K562 (cell line): ENCODE data around the gene HHLA2. TPM values are rescaled to one million over a fixed set of nuclear protein-coding genes. Genes with fewer than 3 reads are reported as not detected.

ENCODE experiments used
- ATAC-seq: fragments of 200-7000 bp; cut with Tn5 transposase; 3 replicates; pipeline ENCODE4 v1.9.1; 2020; ENCODE audit warnings: moderate library complexity
- BruUV-seq: library from RNA; stranded (reverse); fragments of 400-500 nt; replicated peaks from 2 replicates; lab custom pipeline; 2021; lab: Mats Ljungman, UMichigan
- CTCF ChIA-PET: fragments of 300-600 bp; formaldehyde crosslinking; extraction: SDS; loops from one replicate; lab custom pipeline; 2021; ENCODE audit warnings: low intra/inter-chr PET ratio; lab: Yijun Ruan, JAX
- POLR2A ChIA-PET: fragments of 300-600, 350-650 bp; sonication (Branson Sonifier 250); formaldehyde crosslinking; extraction: SDS; loops from one replicate; lab custom pipeline; 2021; ENCODE audit warnings: antibody characterized with exemption, inconsistent platforms; lab: Yijun Ruan, JAX
- DNase-seq, 4 experiments: peaks; one replicate each; pipeline versions ENCODE4 v3.0.0 to v3.0.0-alpha.2; 2011 to 2018; ENCODE audit warnings: low spot score in 3 of 4, mixed read lengths in 3 of 4; ENCODE audit errors: extremely low read depth in 1 of 4
- FAIRE-seq: peaks from 2 replicates; lab custom pipeline; 2011; peaks lifted over from hg19 to GRCh38; lab: Jason Lieb, UNC
- H2AFZ ChIP-seq: 2 replicates; pipeline ENCODE4 v1.6.0; 2011; ENCODE audit warnings: low read depth, low read length, control low read depth, inconsistent platforms
- H3K27ac ChIP-seq: fragments of 200-600 bp; 3 replicates; pipeline ENCODE4 v1.8.0; 2011; ENCODE audit warnings: low read depth, mild to moderate bottlenecking, control low read depth, inconsistent platforms, low read length, moderate library complexity, mixed read lengths; ENCODE audit errors: extremely low read depth
- H3K27me3 ChIP-seq, 2 experiments: fragments of 300-600 bp in 1 of 2; 2 replicates in 1 of 2; 3 replicates in 1 of 2; pipeline versions ENCODE4 v1.6.0 to v1.8.0; 2011; ENCODE audit warnings: inconsistent platforms in 2 of 2, low read length in 2 of 2, mild to moderate bottlenecking in 1 of 2, mixed read lengths in 1 of 2, moderate library complexity in 1 of 2; ENCODE audit not compliant: control insufficient read depth in 2 of 2, insufficient read depth in 2 of 2
- H3K36me3 ChIP-seq: fragments of 300-600 bp; 3 replicates; pipeline ENCODE4 v1.8.0; 2011; ENCODE audit warnings: mild to moderate bottlenecking, low read length, inconsistent platforms; ENCODE audit not compliant: control insufficient read depth, insufficient read depth
- H3K4me1 ChIP-seq, 2 experiments: fragments of 200-600 bp in 1 of 2; replicated peaks in 1 of 2; 2 replicates in 1 of 2; 3 replicates in 1 of 2; pipeline versions ENCODE4 v1.5.1 to v1.8.0; 2011; ENCODE audit warnings: inconsistent platforms in 2 of 2, low read length in 2 of 2, mild to moderate bottlenecking in 1 of 2, mixed read lengths in 1 of 2, moderate library complexity in 1 of 2; ENCODE audit not compliant: control insufficient read depth in 2 of 2, insufficient read depth in 2 of 2
- H3K4me2 ChIP-seq: 2 replicates; pipeline ENCODE4 v1.6.1; 2011; ENCODE audit warnings: low read length, control low read depth, inconsistent platforms, mixed read lengths; ENCODE audit not compliant: insufficient read depth
- H3K4me3 ChIP-seq: fragments of 200-600 bp; sonication (generic), shearing (Covaris generic); 2 replicates; pipeline ENCODE4 v1.5.1; 2016; ENCODE audit warnings: control low read depth, inconsistent platforms
- H3K79me2 ChIP-seq: fragments of 200-600 bp; 3 replicates; pipeline ENCODE4 v1.8.0; 2011; ENCODE audit warnings: low read length, inconsistent platforms; ENCODE audit not compliant: control insufficient read depth, insufficient read depth
- H3K9ac ChIP-seq, 2 experiments: 2 replicates each; pipeline versions ENCODE4 v1.6.0 to v1.6.1; 2011; ENCODE audit warnings: low read depth in 2 of 2, low read length in 2 of 2, control low read depth in 1 of 2, inconsistent platforms in 1 of 2, mild to moderate bottlenecking in 1 of 2, mixed read lengths in 1 of 2; ENCODE audit not compliant: insufficient read depth in 1 of 2
- H3K9me1 ChIP-seq: one replicate; pipeline ENCODE4 v1.6.0; 2011; ENCODE audit warnings: inconsistent platforms, mild to moderate bottlenecking, low read length, moderate library complexity; ENCODE audit not compliant: control insufficient read depth, insufficient read depth
- H3K9me3 ChIP-seq: replicated peaks from 2 replicates; pipeline ENCODE4 v1.5.1; 2011; ENCODE audit warnings: low read depth, low read length, inconsistent platforms; ENCODE audit not compliant: control insufficient read depth, insufficient read depth
- H4K20me1 ChIP-seq: replicated peaks from 2 replicates; pipeline ENCODE4 v1.6.1; 2011; ENCODE audit warnings: low read length, inconsistent platforms, mixed read lengths; ENCODE audit not compliant: control insufficient read depth, insufficient read depth
- CBFA2T3 ChIP-seq: fragments of 450-650 bp; IDR thresholded peaks from 2 replicates; pipeline ENCODE4 v1.6.1; 2017
- CBFB ChIP-seq: sonication (generic); formaldehyde crosslinking; IDR thresholded peaks from 2 replicates; pipeline ENCODE4 v1.4.0; 2020; ENCODE audit warnings: mild to moderate bottlenecking, missing genetic modification reagents
- COPS2 ChIP-seq: fragments of 450-650 bp; conservative IDR thresholded peaks from 2 replicates; pipeline ENCODE4 v1.6.1; 2016; ENCODE audit warnings: mild to moderate bottlenecking, moderate library complexity
- GABPB2 ChIP-seq: fragments of 250-450 bp; sonication (Bioruptor Pico); conservative IDR thresholded peaks from 2 replicates; pipeline ENCODE4 v1.5.1; 2021; ENCODE audit warnings: mild to moderate bottlenecking
- HOMEZ ChIP-seq: fragments of 250-450 bp; sonication (Bioruptor Pico); IDR thresholded peaks from 2 replicates; pipeline ENCODE4 v1.4.0; 2020; ENCODE audit warnings: mild to moderate bottlenecking, moderate library complexity
- MYNN ChIP-seq, 2 experiments: sonication (generic); formaldehyde crosslinking in 1 of 2; IDR thresholded peaks; 2 replicates each; pipeline versions ENCODE4 v1.5.0 to v1.6.1; 2016 to 2020; ENCODE audit warnings: antibody characterized with exemption in 1 of 2, missing genetic modification reagents in 1 of 2
- NFRKB ChIP-seq: fragments of 450-650 bp; IDR thresholded peaks from 2 replicates; pipeline ENCODE4 v1.6.1; 2016; ENCODE audit warnings: low read depth
- NFXL1 ChIP-seq: fragments of 450-650 bp; formaldehyde crosslinking; IDR thresholded peaks from 2 replicates; pipeline ENCODE4 v1.4.0; 2021; ENCODE audit warnings: mild to moderate bottlenecking
- NFYB ChIP-seq: IDR thresholded peaks from 2 replicates; pipeline ENCODE4 v1.6.1; 2011; ENCODE audit warnings: mild to moderate bottlenecking, moderate library complexity; ENCODE audit not compliant: insufficient read length; ENCODE audit errors: extremely low read depth
- UBTF ChIP-seq, 2 experiments: IDR thresholded peaks; 2 replicates each; pipeline ENCODE4 v1.6.1; 2012; ENCODE audit warnings: improper control_type of control experiment in 2 of 2, low read depth in 2 of 2, low read length in 2 of 2, borderline replicate concordance in 1 of 2
- ZFX ChIP-seq: sonication (generic); formaldehyde crosslinking; IDR thresholded peaks from 2 replicates; pipeline ENCODE4 v1.8.0; 2022; ENCODE audit warnings: mild to moderate bottlenecking, missing genetic modification reagents, moderate library complexity
- ZKSCAN1 ChIP-seq: fragments of 150-350 bp; IDR thresholded peaks from 2 replicates; pipeline ENCODE4 v1.6.1; 2016; ENCODE audit warnings: low read depth, low read length
- ZNF75A ChIP-seq: fragments of 450-650 bp; formaldehyde crosslinking; IDR thresholded peaks from 2 replicates; pipeline ENCODE4 v1.4.0; 2020; ENCODE audit warnings: mild to moderate bottlenecking
- ZNF77 ChIP-seq: fragments of 250-450 bp; sonication (Bioruptor Pico); IDR thresholded peaks from 2 replicates; pipeline ENCODE4 v1.5.0; 2020
- WGBS: fragments of 100-300 bp; shearing (Covaris generic); methylation state at CpG from one replicate; pipeline ENCODE4 v1.1.6; 2016; ENCODE audit warnings: low coverage, mixed read lengths; ENCODE audit not compliant: insufficient coverage; ENCODE audit errors: missing lambda C conversion rate; 5-methylcytosine and 5-hydroxymethylcytosine counted together
- in situ Hi-C: fragments of 300-500 bp; cut with MboI; formaldehyde crosslinking; loops from 4 replicates; pipeline ENCODE4 v1.15.0; 2018; ENCODE audit warnings: inconsistent platforms, mixed read lengths
- intact Hi-C: fragments of 100-400 bp; cut with micrococcal nuclease; formaldehyde crosslinking; loops from 2 replicates; pipeline ENCODE4 v1.14.2; 2022
- polyA plus RNA-seq, 8 experiments: library from polyadenylated mRNA; depleted of rRNA in 4 of 8; stranded (reverse) in 5 of 8; unstranded in 3 of 8; fragments of >200 nt; fragmentation: Nextera tagmentation in 2 of 8; fragmentation: Illumina TruSeq in 1 of 8; extraction: Ambion mirVana in 2 of 8; extraction: Trizol in 1 of 8; gene quantifications; 2 replicates each; pipeline versions ENCODE4 v1.2.1 to v1.2.3, GENCODE V29; 2011 to 2014; ENCODE audit warnings: inconsistent platforms in 1 of 8, missing spikeins in 1 of 8
- total RNA-seq, 7 experiments: library from RNA; depleted of rRNA in 6 of 7; stranded (reverse); fragments of >200 nt in 6 of 7; fragmentation: Illumina TruSeq in 2 of 7; extraction: Trizol in 2 of 7; gene quantifications; 2 replicates each; pipeline versions ENCODE4 v1.2.1 to v1.2.3, GENCODE V29; 2011 to 2021; ENCODE audit warnings: low replicate concordance in 1 of 7

Gene HHLA2
- total and polyA plus RNA-seq, 9 of the 15 experiments (the other 6 are each of a cell fraction or from before 2014, with no cell fraction given): 0.04 TPM; not detected in 7

DNA sequence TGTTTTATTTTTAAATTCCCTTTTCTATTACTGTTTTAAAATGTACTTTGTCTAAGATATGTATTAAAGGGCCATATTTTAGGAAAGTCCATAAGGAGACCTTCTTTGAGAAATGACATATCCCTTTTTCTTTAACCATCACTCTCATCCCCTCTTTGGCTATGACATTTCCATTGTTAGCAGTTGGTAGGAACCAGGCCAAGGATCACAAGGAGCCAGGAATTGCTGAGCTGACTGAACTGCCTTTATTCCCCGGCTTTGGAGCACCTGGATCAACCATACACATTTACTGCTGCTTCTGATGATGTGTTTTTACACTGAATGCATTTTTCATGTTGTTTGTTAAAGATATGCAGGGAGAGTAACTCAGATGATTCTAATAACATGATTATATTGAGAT lies 79.7 kb downstream of the HHLA2 start:
- intact Hi-C loops: no loop called here
- no peak overlapping the region for H3K4me2 ChIP-seq
- no peak overlapping the region for H3K9ac ChIP-seq
- no peak for TF ChIP-seq CBFB (CRISPR knock-in tag)
- no peak for TF ChIP-seq GABPB2 (CRISPR knock-in tag)
- no peak for TF ChIP-seq MYNN (IDR thresholded peaks at IDR 0.05)
- no peak for TF ChIP-seq MYNN (CRISPR knock-in tag; IDR thresholded peaks at IDR 0.05)
- TF ChIP-seq ZNF77 (CRISPR knock-in tag): no peak
- no peak for TF ChIP-seq UBTF (IDR thresholded peaks at IDR 0.05; ENCODE audit: borderline replicate concordance in 1 of 2, low read depth in 2 of 2, low read length in 2 of 2)
- TF ChIP-seq NFYB: no peak
- no peak for TF ChIP-seq COPS2
- no peak for TF ChIP-seq HOMEZ (CRISPR knock-in tag)
- TF ChIP-seq ZKSCAN1: no peak
- no peak for TF ChIP-seq CBFA2T3
- no peak for TF ChIP-seq NFXL1 (CRISPR knock-in tag)
- TF ChIP-seq ZNF75A: no peak
- no peak for TF ChIP-seq NFRKB
- TF ChIP-seq ZFX (CRISPR knock-in tag): no peak
- TF ChIP-seq, all 486 proteins: peak for 0
- ChIA-PET CTCF (no interaction called here), POLR2A (no interaction called here)
- no peaks in the 10 kb centered on the region for H3K4me1 ChIP-seq
- H3K9me3 ChIP-seq: no peaks in the 10 kb centered on the region
- H3K9me1 ChIP-seq: no peaks in the 10 kb centered on the region
- H3K4me3 ChIP-seq: no peak overlapping the region
- in situ Hi-C loops: no loop called here
- no peaks in the 10 kb centered on the region for H3K36me3 ChIP-seq
- no peak for ATAC-seq
- DNase-seq: no peak
- BruUV-seq: no TSS peak
- H3K27me3 ChIP-seq: no peaks in the 10 kb centered on the region
- H3K79me2 ChIP-seq: no peaks in the 10 kb centered on the region
- no peak overlapping the region for H3K27ac ChIP-seq
- WGBS: 0% methylated on average over 1 of the region's 1 CpG
- H2AFZ ChIP-seq: no peak overlapping the region
- FAIRE-seq: no peak
- H4K20me1 ChIP-seq: no peaks in the 10 kb centered on the region
